Activated CD4-positive, alpha-beta T cell treated with anti-CD3 and anti-CD28 coated beads, Interleukin-2, amount 50 U/mL, for 16 hours (primary cell): ENCODE results near the gene TTF1.
"Not testable (repeated sequence)": the region's sequence is repeated elsewhere in the genome, so short reads cannot be mapped to it uniquely, and the experiment has no call there.

ENCODE experiments used
- DNase-seq: peaks from one replicate; pipeline ENCODE4 v3.0.0-alpha.2; 2020

Gene TTF1

GRCh38 chr9:132412089-132412488 is 5.4 kb upstream of the TTF1 start:
- DNase-seq, result peak; percentile 5

GRCh38 chr9:132411091-132411508 is 4.5 kb upstream of the TTF1 start:
- peak; percentile 68 for DNase-seq

DNA sequence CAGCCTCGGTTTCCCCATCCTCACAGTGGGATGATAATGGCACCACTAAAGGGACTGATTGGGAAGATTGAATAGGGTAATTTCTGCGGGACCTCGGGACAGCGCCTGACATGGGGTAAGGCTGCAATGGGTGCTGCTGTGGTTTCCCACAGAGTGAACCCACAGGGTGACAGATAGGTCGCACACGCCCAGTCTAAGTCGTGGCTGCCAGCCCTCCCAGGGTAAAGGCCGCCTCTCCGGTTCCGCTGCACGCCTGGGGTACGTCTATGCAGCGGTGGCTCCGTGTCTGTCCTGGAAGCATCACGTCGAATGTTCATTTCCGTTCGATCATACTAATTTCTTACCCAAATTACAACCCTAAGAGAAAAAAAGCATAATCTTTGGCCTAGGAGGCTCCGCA is 4.0 kb upstream of the TTF1 start:
- peak; percentile 2 for DNase-seq

DNA sequence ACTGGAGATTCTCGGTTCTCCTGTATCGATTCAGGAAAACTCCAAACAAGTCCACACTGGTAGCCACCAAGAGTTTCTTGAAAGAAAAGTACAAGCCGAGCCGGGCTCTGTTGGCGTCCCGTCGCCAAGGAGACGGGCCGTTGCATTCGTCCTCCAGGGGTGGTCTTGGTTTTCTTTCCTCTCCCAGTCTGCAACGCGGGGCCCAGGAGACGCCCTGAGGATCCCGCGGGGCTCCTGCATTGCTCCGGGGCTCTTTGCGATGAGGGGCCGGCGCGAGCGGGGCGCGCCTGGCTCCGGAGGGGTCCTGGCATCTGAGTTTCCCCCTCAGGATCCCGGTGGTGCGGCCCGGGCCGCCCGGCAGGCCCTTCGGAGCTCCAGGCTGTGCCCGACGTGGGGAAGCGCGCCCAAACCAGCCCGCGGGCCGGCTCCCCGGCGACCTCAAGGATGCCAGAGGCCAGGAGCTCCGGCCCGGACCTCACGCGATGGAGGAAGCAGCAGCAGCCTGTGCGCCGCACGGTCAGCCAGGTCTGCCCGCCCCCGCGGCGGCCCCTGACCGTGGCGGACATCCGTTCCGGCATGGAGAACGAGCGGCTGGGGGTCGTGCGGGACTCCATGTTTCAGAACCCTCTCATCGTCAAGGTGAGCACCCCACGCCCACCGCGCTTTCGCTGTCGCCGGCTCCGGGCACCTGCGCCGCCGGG is 3.3 kb upstream of the TTF1 start, which contains the start of gene CFAP77:
TSS of gene CFAP77 (plus strand) at position 384 of the 701 bp plus-strand sequence. CDS start at position 445, 61 bp downstream.
- peak; percentile 12 for DNase-seq

DNA sequence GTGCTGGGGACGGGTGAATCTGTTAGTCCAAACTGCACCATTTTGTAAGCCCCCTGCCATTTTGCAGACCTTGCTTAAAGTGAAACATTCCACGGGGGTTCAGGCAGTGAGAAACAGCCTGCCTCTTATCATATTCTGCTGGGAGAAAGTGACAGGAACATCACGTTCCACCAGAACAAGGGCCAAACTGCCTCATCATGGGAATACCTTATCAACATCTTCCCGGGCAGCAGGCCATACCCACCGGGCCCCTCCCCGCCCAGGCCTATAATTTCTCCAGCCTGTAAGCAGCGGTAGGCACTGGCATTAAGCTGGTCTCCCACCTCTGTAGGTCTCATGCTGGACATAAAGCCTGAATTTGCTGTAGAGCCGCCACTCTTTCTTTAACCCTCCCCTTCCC is 1.9 kb upstream of the TTF1 start:
- DNase-seq, result no peak

GRCh38 chr9:132407196-132407595 is 556 bp upstream of the TTF1 start:
- DNase-seq, result no peak

GRCh38 chr9:132404228-132404881 is 2.3 kb downstream of the TTF1 start:
- peak; percentile 62 for DNase-seq

DNA sequence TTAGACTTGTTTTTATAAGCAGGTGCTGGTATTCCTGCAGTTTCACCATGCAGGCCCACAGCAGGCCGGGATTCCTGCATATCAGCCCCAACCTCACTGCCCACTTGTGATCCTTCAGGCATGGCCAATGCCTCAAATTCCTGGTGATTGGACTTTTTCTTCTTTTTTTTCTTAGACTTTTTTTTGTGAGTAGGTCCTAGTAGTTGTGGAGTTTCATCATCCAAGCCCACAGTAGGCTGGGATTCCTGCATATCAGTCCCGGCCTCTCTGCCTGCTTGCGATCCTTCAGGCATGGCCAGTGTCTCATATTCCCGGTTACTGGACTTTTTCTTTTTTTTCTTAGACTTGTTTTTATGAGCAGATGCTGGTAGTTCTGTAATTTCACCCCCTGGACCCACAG is 4.8 kb downstream of the TTF1 start:
- DNase-seq, result no peak

- no peak for DNase-seq
Observed at GRCh38 chr9:132395560-132395959, 11.1 kb downstream of the TTF1 start.

- DNase-seq, result no peak
Observed at GRCh38 chr9:132391449-132391848, 15.2 kb downstream of the TTF1 start.

GRCh38 chr9:132390966-132391365 is 15.7 kb downstream of the TTF1 start:
- no peak for DNase-seq

GRCh38 chr9:132387133-132387532 is 19.5 kb downstream of the TTF1 start:
- no peak for DNase-seq

DNA sequence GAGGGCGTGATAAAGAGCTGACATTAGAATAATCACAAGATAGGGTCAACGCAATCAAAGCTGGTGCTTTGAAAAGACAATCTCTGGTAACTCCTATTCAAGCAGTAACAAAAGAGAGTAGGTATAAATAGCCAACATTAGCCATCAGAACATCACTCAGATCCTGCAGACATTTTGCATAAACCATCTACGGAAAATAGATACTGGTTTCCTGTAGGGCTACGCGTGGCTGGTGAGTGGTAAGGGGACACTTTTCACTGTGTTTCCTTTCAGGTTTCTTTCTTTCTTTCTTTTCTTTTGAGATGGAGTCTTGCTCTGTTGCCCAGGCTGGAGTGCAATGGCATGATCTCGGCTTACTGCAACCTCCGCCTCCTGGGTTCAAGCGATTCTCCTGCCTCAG is 22.3 kb downstream of the TTF1 start:
- no peak for DNase-seq

GRCh38 chr9:132383462-132383883 is 23.2 kb downstream of the TTF1 start:
- no peak for DNase-seq

GRCh38 chr9:132381966-132382541 is 24.6 kb downstream of the TTF1 start:
- no peak for DNase-seq

GRCh38 chr9:132378416-132378815 is 28.2 kb downstream of the TTF1 start:
- DNase-seq, result not testable (repeated sequence)

DNA sequence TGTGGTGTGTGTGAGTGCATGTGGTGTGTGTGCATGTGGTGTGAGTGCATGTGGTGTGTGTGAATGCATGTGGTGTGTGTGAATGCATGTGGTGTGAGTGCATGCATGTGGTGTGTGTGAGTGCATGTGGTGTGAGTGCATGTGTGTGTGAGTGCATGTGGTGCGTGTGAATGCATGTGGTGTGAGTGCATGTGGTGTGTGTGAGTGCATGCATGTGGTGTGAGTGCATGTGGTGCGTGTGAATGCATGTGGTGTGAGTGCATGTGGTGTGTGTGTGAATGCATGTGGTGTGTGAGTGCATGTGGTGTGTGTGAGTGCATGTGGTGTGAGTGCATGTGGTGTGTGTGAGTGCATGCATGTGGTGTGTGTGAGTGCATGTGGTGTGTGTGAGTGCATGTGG is 28.9 kb downstream of the TTF1 start:
- not testable (repeated sequence) for DNase-seq

- DNase-seq, result no peak
Observed at GRCh38 chr9:132372177-132373095, 34.2 kb downstream of the TTF1 start.

- no peak for DNase-seq
Observed at GRCh38 chr9:132370592-132370991, 36.0 kb downstream of the TTF1 start.

DNA sequence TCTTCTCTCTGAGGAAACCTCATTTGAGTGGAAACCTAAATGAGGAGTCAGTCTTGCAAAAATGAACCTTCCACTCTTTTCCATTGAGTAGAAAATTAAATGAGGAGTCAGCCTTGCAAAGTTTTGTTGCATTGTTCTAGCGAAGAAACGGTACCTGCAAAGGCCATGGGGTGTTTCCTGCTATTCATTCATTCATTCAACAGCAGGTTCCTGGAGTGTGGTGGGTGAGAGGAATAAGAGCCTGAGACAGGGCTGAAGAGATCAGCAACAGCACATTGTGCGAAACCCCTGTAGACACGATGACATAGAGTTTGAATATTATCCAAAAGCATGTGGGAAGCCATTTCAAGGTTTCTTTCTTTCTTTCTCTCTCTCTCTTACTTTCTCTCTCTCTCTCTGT is 37.2 kb downstream of the TTF1 start:
- no peak for DNase-seq

GRCh38 chr9:132367613-132368313 is 38.9 kb downstream of the TTF1 start:
- no peak for DNase-seq

DNA sequence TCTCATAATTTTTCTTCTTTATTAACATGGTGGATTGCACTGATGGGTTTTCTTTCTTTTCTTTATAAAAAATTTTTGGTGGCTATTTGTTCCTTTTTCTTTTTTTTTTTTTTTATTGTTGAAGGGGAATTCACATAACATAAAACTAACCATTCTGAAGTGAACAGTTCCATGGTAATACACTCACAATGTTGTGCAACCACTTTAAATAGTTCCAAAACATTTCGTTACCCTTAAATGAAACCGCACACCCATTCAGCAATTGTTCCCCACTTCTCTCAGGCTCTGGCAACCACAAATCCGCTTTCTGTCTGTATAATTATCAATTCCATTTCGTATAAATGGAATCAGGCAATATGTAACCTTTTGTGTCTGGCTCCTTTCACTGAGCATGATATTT is 40.2 kb downstream of the TTF1 start:
- DNase-seq, result no peak
